ENCODE results near the gene EIF2S1.

DNA sequence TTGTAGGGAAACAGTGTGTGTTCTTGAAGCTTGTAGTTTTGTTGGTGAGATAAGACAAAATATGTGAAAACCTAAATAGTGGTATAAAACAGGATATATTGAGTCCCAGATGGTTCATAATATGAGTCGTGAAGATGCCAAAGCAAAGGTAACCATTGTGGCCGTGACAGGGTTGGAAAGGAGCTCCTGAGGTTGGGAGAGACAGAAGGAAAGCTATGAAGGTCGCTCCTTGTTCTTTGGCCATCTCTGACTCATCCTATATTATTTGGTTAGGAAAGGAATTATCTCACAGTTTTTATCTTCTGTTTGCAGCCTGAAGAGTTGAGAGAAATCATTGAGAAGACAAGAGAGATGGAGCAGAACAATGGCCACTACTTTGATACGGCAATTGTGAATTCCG lies 27.7 kb upstream of the EIF2S1 start:
- TF ChIP-seq, protein P1, sequence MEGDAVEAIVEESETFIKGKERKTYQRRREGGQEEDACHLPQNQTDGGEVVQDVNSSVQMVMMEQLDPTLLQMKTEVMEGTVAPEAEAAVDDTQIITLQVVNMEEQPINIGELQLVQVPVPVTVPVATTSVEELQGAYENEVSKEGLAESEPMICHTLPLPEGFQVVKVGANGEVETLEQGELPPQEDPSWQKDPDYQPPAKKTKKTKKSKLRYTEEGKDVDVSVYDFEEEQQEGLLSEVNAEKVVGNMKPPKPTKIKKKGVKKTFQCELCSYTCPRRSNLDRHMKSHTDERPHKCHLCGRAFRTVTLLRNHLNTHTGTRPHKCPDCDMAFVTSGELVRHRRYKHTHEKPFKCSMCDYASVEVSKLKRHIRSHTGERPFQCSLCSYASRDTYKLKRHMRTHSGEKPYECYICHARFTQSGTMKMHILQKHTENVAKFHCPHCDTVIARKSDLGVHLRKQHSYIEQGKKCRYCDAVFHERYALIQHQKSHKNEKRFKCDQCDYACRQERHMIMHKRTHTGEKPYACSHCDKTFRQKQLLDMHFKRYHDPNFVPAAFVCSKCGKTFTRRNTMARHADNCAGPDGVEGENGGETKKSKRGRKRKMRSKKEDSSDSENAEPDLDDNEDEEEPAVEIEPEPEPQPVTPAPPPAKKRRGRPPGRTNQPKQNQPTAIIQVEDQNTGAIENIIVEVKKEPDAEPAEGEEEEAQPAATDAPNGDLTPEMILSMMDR (IDR thresholded peaks at IDR 0.05) = no peak
- TF ChIP-seq POLR2AphosphoS5 (IDR thresholded peaks at IDR 0.05; ENCODE audit: low read depth, low read length) = no peak
- no peak for TF ChIP-seq SIN3A (IDR thresholded peaks at IDR 0.05; ENCODE audit: borderline replicate concordance, insufficient read depth, low read depth, low read length)
- TF ChIP-seq, protein P2, sequence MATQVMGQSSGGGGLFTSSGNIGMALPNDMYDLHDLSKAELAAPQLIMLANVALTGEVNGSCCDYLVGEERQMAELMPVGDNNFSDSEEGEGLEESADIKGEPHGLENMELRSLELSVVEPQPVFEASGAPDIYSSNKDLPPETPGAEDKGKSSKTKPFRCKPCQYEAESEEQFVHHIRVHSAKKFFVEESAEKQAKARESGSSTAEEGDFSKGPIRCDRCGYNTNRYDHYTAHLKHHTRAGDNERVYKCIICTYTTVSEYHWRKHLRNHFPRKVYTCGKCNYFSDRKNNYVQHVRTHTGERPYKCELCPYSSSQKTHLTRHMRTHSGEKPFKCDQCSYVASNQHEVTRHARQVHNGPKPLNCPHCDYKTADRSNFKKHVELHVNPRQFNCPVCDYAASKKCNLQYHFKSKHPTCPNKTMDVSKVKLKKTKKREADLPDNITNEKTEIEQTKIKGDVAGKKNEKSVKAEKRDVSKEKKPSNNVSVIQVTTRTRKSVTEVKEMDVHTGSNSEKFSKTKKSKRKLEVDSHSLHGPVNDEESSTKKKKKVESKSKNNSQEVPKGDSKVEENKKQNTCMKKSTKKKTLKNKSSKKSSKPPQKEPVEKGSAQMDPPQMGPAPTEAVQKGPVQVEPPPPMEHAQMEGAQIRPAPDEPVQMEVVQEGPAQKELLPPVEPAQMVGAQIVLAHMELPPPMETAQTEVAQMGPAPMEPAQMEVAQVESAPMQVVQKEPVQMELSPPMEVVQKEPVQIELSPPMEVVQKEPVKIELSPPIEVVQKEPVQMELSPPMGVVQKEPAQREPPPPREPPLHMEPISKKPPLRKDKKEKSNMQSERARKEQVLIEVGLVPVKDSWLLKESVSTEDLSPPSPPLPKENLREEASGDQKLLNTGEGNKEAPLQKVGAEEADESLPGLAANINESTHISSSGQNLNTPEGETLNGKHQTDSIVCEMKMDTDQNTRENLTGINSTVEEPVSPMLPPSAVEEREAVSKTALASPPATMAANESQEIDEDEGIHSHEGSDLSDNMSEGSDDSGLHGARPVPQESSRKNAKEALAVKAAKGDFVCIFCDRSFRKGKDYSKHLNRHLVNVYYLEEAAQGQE (IDR thresholded peaks at IDR 0.05; ENCODE audit: insufficient read depth in 1 of 2, low read depth in 2 of 2, low read length in 1 of 2) = no peak
- no peak for TF ChIP-seq TCF7L2 (IDR thresholded peaks at IDR 0.05; ENCODE audit: low read depth, low read length)

Measured in Panc1 (cell line).